HEK293T (cell line): ENCODE results near the gene BTBD1.

Experiments
- ARNT ChIP-seq: fragments of 450-650 bp; IDR thresholded peaks from 2 replicates; pipeline ENCODE4 v1.6.1; 2017; ENCODE audit warnings: mild to moderate bottlenecking
- BHLHE40 ChIP-seq: fragments of 450-650 bp; IDR thresholded peaks from 2 replicates; pipeline ENCODE4 v1.6.1; 2016; ENCODE audit warnings: mild to moderate bottlenecking, moderate library complexity, borderline replicate concordance
- FOXM1 ChIP-seq: fragments of 450-650 bp; IDR thresholded peaks from 2 replicates; pipeline ENCODE4 v1.6.1; 2017; ENCODE audit warnings: mild to moderate bottlenecking, borderline replicate concordance
- NFRKB ChIP-seq: fragments of 450-650 bp; IDR thresholded peaks from 2 replicates; pipeline ENCODE4 v1.6.1; 2016; ENCODE audit warnings: mild to moderate bottlenecking, moderate library complexity
- SP1 ChIP-seq: fragments of 450-650 bp; IDR thresholded peaks from 2 replicates; pipeline ENCODE4 v1.6.1; 2017
- ZNF384 ChIP-seq: fragments of 450-650 bp; IDR thresholded peaks from 2 replicates; pipeline ENCODE4 v1.6.1; 2016

DNA sequence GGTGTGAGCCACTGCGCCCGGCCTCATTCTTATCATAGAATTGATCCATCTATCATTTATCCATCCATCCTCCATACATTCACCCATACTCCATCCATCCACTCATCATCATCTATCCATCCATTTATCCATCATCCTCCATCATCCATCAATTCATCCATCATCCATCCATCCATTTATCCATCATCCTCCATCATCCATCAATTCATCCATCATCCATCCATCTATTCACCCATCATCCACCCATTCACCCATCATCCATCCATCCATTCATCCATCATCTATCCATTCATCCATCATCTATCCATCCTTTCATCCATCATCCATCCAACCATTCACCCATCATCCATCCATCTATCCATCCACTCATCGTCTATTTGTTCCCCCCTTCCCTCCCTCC lies 44.1 kb upstream of the BTBD1 start:
- TF ChIP-seq NFRKB (no peak), BHLHE40 (no peak), ZNF384 (no peak), FOXM1 (no peak), ARNT (no peak), SP1 (no peak)
